ENCODE data around the gene KIAA1549.

The KIAA1549 gene

GRCh38 chr7:138853448-138853847 lies 127.7 kb downstream of the KIAA1549 start:
- DNase-seq (ENCODE audit: low read depth in 2 of 2) = no peak

DNA sequence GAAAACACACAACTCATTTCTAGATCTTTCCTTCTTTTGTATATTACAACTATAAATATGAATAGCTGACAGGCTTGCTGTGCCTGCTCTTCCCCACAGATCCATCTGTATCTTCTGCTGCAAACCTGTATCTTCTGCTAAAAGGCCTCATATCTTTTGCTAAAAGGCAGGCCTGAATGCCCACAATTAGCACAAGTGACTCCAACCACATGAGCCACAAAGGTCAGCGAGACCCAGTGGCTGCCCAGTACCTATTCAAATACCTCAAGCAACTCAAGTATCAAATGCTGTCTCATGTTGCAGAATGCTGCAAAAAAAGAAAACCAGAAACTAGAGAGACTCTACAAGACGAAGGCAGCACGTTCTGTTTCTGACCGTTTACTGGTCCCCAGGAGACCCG lies 128.7 kb downstream of the KIAA1549 start:
- DNase-seq (ENCODE audit: low read depth in 2 of 2) = no peak

DNA sequence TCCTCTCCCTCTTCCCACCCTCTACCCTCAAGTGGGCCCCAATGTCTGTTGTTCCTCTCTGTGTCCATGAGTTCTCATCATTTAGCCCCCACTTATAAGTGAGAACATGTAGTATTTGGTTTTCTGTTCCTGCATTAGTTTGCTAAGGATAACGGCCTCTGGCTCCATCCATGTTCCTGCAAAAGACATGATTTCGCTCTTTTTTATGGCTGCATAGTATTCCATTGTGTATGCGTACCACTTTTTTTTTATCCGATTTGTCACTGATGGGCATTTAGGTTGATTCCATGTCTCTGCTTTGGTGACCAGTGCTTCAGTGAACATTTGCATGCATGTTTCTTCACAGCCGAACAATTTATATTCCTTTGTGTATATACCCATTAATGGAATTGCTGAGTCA lies 131.5 kb downstream of the KIAA1549 start:
- no peak for DNase-seq (ENCODE audit: low read depth in 2 of 2)

GRCh38 chr7:138848056-138848980 lies 132.9 kb downstream of the KIAA1549 start:
- DNase-seq (ENCODE audit: low read depth in 2 of 2) = no peak

DNA sequence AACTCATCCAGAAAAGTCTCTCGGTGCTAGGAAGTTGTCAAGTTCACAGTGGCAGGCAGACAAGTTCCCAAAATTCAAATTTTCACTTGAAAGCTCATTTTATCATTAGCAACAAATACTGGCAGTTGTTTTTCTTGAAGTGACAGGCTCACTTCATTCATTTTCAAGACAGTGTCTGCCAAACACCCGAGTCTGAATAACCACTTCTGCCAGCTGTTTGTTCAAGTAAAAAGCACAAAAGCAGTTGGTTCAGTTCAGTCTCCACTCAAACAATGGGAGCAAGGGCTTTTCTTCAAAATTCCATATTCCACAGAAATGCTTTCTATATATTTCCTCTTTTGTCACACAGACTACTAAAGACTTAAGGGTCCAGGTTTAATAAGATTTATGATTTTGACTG lies 135.5 kb downstream of the KIAA1549 start:
- DNase-seq (ENCODE audit: low read depth in 2 of 2) = no peak

- no peak for DNase-seq (ENCODE audit: low read depth in 2 of 2)
These were observed 137.3 kb downstream of the KIAA1549 start for GRCh38 chr7:138843632-138844580.

DNA sequence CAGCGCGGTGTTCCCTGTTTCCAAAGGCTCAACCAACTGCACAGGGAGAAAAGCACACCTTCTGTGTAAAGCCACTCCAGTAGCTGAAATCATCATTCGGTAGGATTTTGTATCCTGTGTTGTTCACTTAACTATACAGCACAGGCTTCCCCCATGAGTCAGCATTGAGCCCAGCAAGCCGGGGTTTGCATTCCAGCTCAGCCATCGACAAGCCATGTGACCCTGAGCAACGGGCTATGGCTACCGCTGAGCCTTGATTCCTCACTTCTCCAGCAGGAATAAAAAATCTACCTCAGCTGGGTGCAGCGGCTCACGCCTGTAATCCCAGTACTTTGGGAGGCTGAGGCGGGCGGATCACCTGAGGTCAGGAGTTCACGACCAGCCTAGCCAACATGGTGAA lies 139.1 kb downstream of the KIAA1549 start:
- DNase-seq (ENCODE audit: low read depth in 2 of 2) = no peak

- no peak for DNase-seq (ENCODE audit: low read depth in 2 of 2)
These were observed 143.0 kb downstream of the KIAA1549 start for GRCh38 chr7:138838166-138838565.

GRCh38 chr7:138837627-138838026 lies 143.6 kb downstream of the KIAA1549 start:
- DNase-seq (ENCODE audit: low read depth in 2 of 2) = no peak

- DNase-seq (ENCODE audit: low read depth in 2 of 2) = no peak
These were observed 146.1 kb downstream of the KIAA1549 start for GRCh38 chr7:138835087-138835486.

DNA sequence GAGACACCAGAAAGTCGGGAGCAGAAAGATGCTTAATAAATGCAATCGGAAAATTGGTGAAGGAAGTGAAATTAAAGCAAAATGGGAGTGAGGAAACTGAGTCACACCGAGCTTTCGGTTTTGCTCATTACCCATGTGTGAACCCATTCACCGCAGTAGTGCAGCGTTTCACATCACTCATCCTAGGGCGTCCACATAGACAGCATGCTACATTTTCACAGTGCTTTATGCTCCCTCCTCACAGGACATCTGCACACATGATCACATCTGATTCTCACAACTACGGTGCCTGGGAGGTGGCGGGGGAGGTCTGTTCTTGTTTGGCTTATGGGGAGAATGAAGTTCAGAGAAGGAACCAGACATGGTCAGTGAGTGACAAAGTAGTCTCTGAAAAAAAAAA lies 146.6 kb downstream of the KIAA1549 start:
- DNase-seq (ENCODE audit: low read depth in 2 of 2) = no peak

DNA sequence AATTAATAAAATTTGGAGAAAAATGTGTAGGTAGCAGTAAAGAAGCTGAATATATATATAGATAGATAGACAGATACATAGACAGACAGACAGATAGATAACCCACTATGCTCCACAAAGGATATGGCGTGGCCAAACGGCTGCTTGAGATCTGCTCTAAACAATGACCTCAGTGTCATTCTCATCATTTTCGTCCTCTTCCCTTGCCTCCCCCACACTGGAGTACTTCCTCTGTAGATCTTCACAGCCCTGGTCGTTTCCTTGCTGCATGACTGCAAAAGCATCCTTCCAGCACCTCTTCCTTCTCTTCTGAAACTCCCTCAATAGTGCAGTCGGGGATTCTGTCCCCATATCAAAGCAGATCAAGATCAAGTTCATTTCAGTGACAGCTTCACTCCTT lies 147.6 kb downstream of the KIAA1549 start:
- DNase-seq (ENCODE audit: low read depth in 2 of 2) = no peak

DNA sequence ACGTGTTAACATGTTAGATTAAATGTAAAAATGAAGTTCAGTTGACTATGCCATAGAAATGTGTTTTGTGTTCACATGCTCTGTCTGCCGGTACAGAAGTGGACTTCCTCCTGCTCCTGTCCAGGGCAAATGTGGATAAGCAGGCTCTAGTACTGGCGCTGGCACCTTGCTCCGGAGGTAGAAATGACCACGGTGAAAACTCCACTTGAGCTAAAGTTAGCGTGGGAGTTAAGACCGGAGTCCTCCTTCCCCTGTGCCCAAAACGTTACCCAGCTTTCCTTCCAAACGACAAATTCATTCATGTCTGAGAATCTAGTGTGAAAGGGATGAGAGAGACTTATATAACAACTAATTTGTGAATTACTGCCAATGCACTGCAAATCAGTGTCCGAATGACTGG lies 148.2 kb downstream of the KIAA1549 start:
- no peak for DNase-seq (ENCODE audit: low read depth in 2 of 2)

GRCh38 chr7:138829335-138829734 lies 151.9 kb downstream of the KIAA1549 start:
- DNase-seq (ENCODE audit: low read depth in 2 of 2) = no peak

DNA sequence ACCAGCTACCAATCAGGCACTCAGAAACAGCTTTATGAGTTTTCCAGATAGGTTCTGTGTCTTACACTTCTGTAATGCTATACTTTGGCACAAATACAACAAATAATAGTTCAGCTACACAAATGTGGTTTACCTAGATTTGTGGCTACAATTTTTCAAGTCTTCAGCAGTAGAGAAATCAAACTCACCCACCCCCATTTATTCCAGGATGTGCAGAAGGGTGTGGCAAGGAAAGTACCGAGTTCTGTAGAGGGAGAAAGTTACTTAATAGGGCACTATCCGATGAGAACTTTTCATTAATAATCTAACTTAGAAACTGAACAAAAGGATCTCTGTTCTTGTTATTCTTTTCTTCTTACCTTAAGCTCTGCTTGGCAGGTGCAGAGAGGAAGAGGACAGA lies 152.9 kb downstream of the KIAA1549 start:
- no peak for DNase-seq (ENCODE audit: low read depth in 2 of 2)

DNA sequence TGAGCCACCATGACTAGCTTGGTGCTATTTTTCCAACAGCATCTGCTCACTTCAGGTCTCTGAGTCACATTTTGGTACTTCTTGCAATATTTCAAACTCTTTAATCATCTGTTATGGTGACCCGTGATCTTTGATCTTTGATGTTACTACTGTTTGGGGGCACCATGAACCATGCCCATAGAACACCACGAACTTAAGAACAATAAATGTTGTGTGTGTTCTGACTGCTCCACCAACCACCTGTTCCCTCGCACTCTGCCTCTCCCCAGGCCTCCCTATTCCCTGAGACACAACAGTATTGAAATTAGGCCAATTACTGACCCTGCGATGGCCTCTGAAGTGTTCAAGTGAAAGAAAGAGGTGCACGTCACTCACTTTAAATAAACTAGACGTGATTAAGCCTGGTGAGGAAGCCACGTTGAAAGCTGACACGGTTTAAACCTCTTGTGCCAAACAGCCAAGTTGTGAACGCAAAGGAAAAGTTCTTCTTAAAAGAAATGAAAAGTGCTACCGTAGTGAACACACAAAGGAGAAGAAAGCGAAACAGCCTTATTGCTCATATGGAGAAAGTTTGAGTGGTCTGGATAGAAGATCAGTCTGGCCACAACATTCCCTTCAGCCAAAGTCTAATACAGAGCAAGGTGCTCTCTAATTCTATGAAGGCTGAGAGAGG lies 156.0 kb downstream of the KIAA1549 start:
- no peak for DNase-seq (ENCODE audit: low read depth in 2 of 2)

DNA sequence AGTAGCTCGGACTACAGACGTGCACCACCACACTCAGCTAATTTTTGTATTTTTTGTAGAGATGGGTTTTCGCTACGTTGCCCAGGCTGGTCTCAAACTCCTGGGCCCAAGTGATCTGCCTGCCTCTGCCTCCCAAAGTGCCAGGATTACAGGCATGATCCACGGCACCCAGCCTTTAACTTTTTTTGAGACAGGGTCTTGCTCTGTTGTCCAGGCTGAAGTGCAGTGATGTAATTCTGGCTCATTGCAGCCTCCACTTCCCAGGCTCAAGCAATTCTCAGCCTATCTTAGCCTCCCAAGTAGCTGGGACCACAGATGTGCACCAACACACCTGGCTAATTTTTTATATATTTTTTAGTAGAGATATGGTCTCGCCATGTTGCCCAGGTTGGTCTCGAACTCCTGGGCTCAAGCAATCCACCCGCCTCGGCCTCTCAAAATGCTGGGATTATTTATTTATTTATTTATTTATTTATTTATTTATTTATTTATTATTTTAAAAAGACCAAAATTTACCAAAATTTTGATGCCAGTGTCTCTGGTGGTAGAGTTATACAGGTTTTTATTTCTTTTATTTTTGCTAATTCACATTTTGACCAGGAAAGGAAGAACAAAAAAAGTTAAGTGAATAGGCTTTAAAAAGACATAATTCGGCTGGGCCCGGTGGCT lies 158.2 kb downstream of the KIAA1549 start:
- DNase-seq (ENCODE audit: low read depth in 2 of 2) = no peak

- DNase-seq (ENCODE audit: low read depth in 2 of 2) = no peak
These were observed 159.3 kb downstream of the KIAA1549 start for GRCh38 chr7:138821912-138822311.

- no peak for DNase-seq (ENCODE audit: low read depth in 2 of 2)
These were observed 161.6 kb downstream of the KIAA1549 start for GRCh38 chr7:138819625-138820024.

- no peak for DNase-seq (ENCODE audit: low read depth in 2 of 2)
These were observed 164.5 kb downstream of the KIAA1549 start for GRCh38 chr7:138816650-138817049.

GRCh38 chr7:138814816-138815332 lies 166.3 kb downstream of the KIAA1549 start:
- DNase-seq (ENCODE audit: low read depth in 2 of 2) = no peak

All from stimulated activated CD8-positive, alpha-beta memory T cell treated with anti-CD3 and anti-CD28 coated beads, Interleukin-7, amount 100 ng/mL, for 4 hours (primary cell).